Ascending aorta (tissue), 2 donors: ENCODE results near the gene DPY19L2. TPM values are rescaled to one million over a fixed set of nuclear protein-coding genes. Genes with fewer than 3 reads are reported as not detected.
"Not testable (repeated sequence)": the region's sequence is repeated elsewhere in the genome, so short reads cannot be mapped to it uniquely, and the experiment has no call there.

Source experiments
- DNase-seq, 2 donors: peaks; one replicate each; pipeline ENCODE4 v3.0.0-alpha.2; 2019; ENCODE audit warnings: low spot score in 2 of 2
- H3K27ac ChIP-seq, 2 donors: fragments of 200-600 bp; sonication (generic); one replicate each; pipeline ENCODE4 v1.5.1; 2016 to 2017; ENCODE audit warnings: mild to moderate bottlenecking in 1 of 2
- H3K27me3 ChIP-seq: fragments of 200-600 bp; sonication (generic); one replicate; pipeline ENCODE4 v1.5.1; 2017
- H3K36me3 ChIP-seq, 2 donors: fragments of 200-600 bp; sonication (generic); one replicate each; pipeline ENCODE4 v1.5.1; 2016
- H3K4me1 ChIP-seq, 2 donors: fragments of 200-600 bp; sonication (generic); one replicate each; pipeline ENCODE4 v1.5.1; 2016 to 2017; ENCODE audit warnings: mild to moderate bottlenecking in 1 of 2
- H3K4me3 ChIP-seq, 2 donors: fragments of 200-600 bp; sonication (generic); one replicate each; pipeline ENCODE4 v1.5.1; 2016 to 2017; ENCODE audit warnings: mild to moderate bottlenecking in 1 of 2
- H3K9me3 ChIP-seq, 2 donors: fragments of 200-600 bp; sonication (generic); one replicate each; pipeline ENCODE4 v1.5.1; 2016
- intact Hi-C: fragments of 100-400 bp; cut with DNase I; formaldehyde crosslinking; loops from one replicate; pipeline ENCODE4 v1.15.1; 2023
- total RNA-seq: library from RNA; depleted of rRNA; stranded (reverse); fragments of >200 nt; gene quantifications from one replicate; pipeline ENCODE4 v1.1.0, GENCODE V29; 2016
- TF ChIP-seq, protein P1 (sequence below), 3 experiments: fragments of 200-600 bp in 2 of 3; fragments of 450-650 bp in 1 of 3; sonication (generic) in 2 of 3; IDR thresholded peaks; one replicate each; pipeline ENCODE4 v1.5.1; 2016 to 2019; ENCODE audit warnings: antibody characterized with exemption in 3 of 3, mild to moderate bottlenecking in 1 of 3, moderate library complexity in 1 of 3

DPY19L2 gene
- total RNA-seq, 1 donor from 2014 or later = 3.2 TPM

- H3K4me1 ChIP-seq, intact Hi-C loops, H3K27ac ChIP-seq, DNase-seq, H3K9me3 ChIP-seq, H3K36me3 ChIP-seq, H3K4me3 ChIP-seq, H3K27me3 ChIP-seq: not testable (repeated sequence)
These were observed 22.5 kb upstream of the DPY19L2 start for GRCh38 chr12:63690837-63691236.

DNA sequence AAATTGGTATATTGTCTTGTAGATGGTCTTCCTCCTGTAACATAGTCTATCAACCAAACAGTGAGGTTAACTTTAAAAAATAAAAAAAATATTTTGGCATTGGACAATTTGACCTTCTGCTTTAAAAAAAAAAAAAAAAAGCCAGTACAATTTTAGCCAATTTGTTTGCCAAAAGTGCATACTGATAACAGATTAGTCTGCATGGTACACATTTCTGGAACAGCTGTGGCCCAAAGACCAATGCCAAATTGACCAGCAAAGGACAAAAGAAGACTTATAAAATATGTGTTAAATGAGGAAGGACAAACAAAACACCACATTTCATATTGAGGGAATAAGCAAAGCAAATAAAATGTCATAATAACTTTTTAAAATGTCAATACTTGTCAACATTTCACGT is 20.8 kb upstream of the DPY19L2 start:
- intact Hi-C loops, H3K4me3 ChIP-seq: not testable (repeated sequence)

GRCh38 chr12:63686623-63687022 is 18.3 kb upstream of the DPY19L2 start:
- H3K36me3 ChIP-seq, DNase-seq, H3K4me3 ChIP-seq, H3K27ac ChIP-seq, H3K9me3 ChIP-seq, H3K4me1 ChIP-seq, H3K27me3 ChIP-seq, intact Hi-C loops: not testable (repeated sequence)

More for the DNA sequence above, 20.8 kb upstream of the DPY19L2 start:
- not testable (repeated sequence) for H3K36me3 ChIP-seq, DNase-seq, H3K9me3 ChIP-seq, H3K27me3 ChIP-seq, H3K27ac ChIP-seq, H3K4me1 ChIP-seq

DNA sequence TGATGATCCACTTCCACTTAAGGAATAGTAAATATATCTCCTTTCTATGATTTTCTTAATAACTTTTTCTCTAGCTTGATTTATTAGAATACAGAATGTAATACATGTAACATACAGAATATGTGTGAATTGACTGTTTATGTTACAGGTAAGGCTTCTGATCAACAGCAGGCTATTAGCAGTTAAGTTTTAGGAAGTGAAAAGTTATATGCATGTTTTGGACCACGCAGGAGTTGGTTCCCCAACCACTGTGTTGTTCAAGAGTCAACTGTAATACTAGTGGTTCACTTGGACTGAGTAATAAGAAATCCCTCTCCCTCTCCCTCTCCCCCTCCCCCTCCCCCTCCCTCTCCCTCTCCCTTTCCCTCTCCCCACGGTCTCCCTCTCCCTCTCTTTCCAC is 17.5 kb upstream of the DPY19L2 start:
- H3K36me3 ChIP-seq, H3K4me1 ChIP-seq, DNase-seq, H3K27me3 ChIP-seq, H3K27ac ChIP-seq, H3K4me3 ChIP-seq, H3K9me3 ChIP-seq, intact Hi-C loops: not testable (repeated sequence)

GRCh38 chr12:63682617-63683016 is 14.3 kb upstream of the DPY19L2 start:
- H3K27ac ChIP-seq, H3K9me3 ChIP-seq, H3K4me3 ChIP-seq, H3K36me3 ChIP-seq, DNase-seq, intact Hi-C loops, H3K27me3 ChIP-seq, H3K4me1 ChIP-seq: not testable (repeated sequence)

- H3K27ac ChIP-seq, H3K27me3 ChIP-seq, H3K4me3 ChIP-seq, H3K9me3 ChIP-seq, H3K36me3 ChIP-seq, DNase-seq, intact Hi-C loops, H3K4me1 ChIP-seq: not testable (repeated sequence)
These were observed 12.5 kb upstream of the DPY19L2 start for GRCh38 chr12:63680758-63681157.

GRCh38 chr12:63672550-63672949 is 4.3 kb upstream of the DPY19L2 start:
- TF ChIP-seq, protein P1, sequence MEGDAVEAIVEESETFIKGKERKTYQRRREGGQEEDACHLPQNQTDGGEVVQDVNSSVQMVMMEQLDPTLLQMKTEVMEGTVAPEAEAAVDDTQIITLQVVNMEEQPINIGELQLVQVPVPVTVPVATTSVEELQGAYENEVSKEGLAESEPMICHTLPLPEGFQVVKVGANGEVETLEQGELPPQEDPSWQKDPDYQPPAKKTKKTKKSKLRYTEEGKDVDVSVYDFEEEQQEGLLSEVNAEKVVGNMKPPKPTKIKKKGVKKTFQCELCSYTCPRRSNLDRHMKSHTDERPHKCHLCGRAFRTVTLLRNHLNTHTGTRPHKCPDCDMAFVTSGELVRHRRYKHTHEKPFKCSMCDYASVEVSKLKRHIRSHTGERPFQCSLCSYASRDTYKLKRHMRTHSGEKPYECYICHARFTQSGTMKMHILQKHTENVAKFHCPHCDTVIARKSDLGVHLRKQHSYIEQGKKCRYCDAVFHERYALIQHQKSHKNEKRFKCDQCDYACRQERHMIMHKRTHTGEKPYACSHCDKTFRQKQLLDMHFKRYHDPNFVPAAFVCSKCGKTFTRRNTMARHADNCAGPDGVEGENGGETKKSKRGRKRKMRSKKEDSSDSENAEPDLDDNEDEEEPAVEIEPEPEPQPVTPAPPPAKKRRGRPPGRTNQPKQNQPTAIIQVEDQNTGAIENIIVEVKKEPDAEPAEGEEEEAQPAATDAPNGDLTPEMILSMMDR (IDR thresholded peaks at IDR 0.05) = peak in 1 of 3 experiments; percentile 19
- H3K4me3 ChIP-seq, H3K4me1 ChIP-seq, H3K27me3 ChIP-seq, DNase-seq, H3K27ac ChIP-seq, intact Hi-C loops, H3K9me3 ChIP-seq, H3K36me3 ChIP-seq: not testable (repeated sequence)

GRCh38 chr12:63669936-63670335 is 1.6 kb upstream of the DPY19L2 start:
- not testable (repeated sequence) for H3K36me3 ChIP-seq, H3K4me1 ChIP-seq, H3K4me3 ChIP-seq, DNase-seq, H3K9me3 ChIP-seq, H3K27me3 ChIP-seq, H3K27ac ChIP-seq
- intact Hi-C loops = loop anchor here (5.0 to 10.0 kb wide), 3 partner anchors 115 to 585 kb away; no protein-coding TSS in a partner anchor

GRCh38 chr12:63669427-63669826 is 1.1 kb upstream of the DPY19L2 start:
- H3K36me3 ChIP-seq, H3K4me1 ChIP-seq, DNase-seq, H3K9me3 ChIP-seq, H3K27me3 ChIP-seq: not testable (repeated sequence)
- Histone ChIP-seq H3K4me3 (peak overlapping the region; percentile 62 to 75), H3K27ac (peak overlapping the region in 1 of 2 donors; percentile 53)
- intact Hi-C loops = loop anchor here (5.0 to 10.0 kb wide), 3 partner anchors 115 to 585 kb away; no protein-coding TSS in a partner anchor

- not testable (repeated sequence) for H3K9me3 ChIP-seq, H3K36me3 ChIP-seq, H3K4me1 ChIP-seq, H3K27me3 ChIP-seq, DNase-seq
- Histone ChIP-seq H3K4me3 (peak overlapping the region; percentile 62 to 75), H3K27ac (peak overlapping the region; percentile 53 to 71)
- intact Hi-C loops = loop anchor here (5.0 to 10.0 kb wide), 3 partner anchors 116 to 586 kb away; no protein-coding TSS in a partner anchor
These were observed 590 bp upstream of the DPY19L2 start for GRCh38 chr12:63668800-63669365.

GRCh38 chr12:63663005-63663404 is 5.3 kb downstream of the DPY19L2 start:
- H3K4me1 ChIP-seq, H3K36me3 ChIP-seq, H3K9me3 ChIP-seq, H3K4me3 ChIP-seq, DNase-seq, H3K27me3 ChIP-seq, H3K27ac ChIP-seq: not testable (repeated sequence)
- intact Hi-C loops = loop anchor here (10.0 kb wide), 2 partner anchors 122 to 592 kb away; no protein-coding TSS in a partner anchor

GRCh38 chr12:63658501-63658900 is 9.8 kb downstream of the DPY19L2 start:
- intact Hi-C loops, H3K4me3 ChIP-seq, DNase-seq, H3K27ac ChIP-seq, H3K4me1 ChIP-seq, H3K9me3 ChIP-seq, H3K27me3 ChIP-seq, H3K36me3 ChIP-seq: not testable (repeated sequence)

- not testable (repeated sequence) for H3K27me3 ChIP-seq
These were observed 11.9 kb downstream of the DPY19L2 start for GRCh38 chr12:63656407-63656806.

More at GRCh38 chr12:63656407-63656806, 11.9 kb downstream of the DPY19L2 start:
- H3K4me3 ChIP-seq, H3K4me1 ChIP-seq, H3K9me3 ChIP-seq, DNase-seq, H3K36me3 ChIP-seq, H3K27ac ChIP-seq, intact Hi-C loops: not testable (repeated sequence)
